Activated CD4-positive, alpha-beta T cell treated with anti-CD3 and anti-CD28 coated beads, Interleukin-2, amount 10 ng/mL, durations not matched to agents 7 days and 5 days (primary cell): ENCODE data around the gene SLC2A4RG. TPM values are rescaled to one million over a fixed set of nuclear protein-coding genes. Genes with fewer than 3 reads are reported as not detected.
"Not testable (repeated sequence)": the region's sequence is repeated elsewhere in the genome, so short reads cannot be mapped to it uniquely, and the experiment has no call there.

Experiments used
- CTCF ChIA-PET: fragments of 350-600 bp; sonication (Branson Sonifier 250); formaldehyde crosslinking; loops from one replicate; lab custom pipeline; 2021; ENCODE audit warnings: antibody characterized with exemption; lab: Charles Lee
- POLR2A ChIA-PET: fragments of 350-600 bp; sonication (Branson Sonifier 250); formaldehyde crosslinking; loops from one replicate; lab custom pipeline; 2021; ENCODE audit warnings: antibody characterized with exemption; lab: Charles Lee
- DNase-seq: peaks from one replicate; pipeline ENCODE4 v3.0.0-alpha.2; 2020
- H3K27ac Mint-ChIP-seq: one replicate; pipeline ENCODE4 v1.8.0; 2021; ENCODE audit warnings: mild to moderate bottlenecking, moderate library complexity, mixed read lengths
- H3K27me3 Mint-ChIP-seq: one replicate; pipeline ENCODE4 v1.8.0; 2021; ENCODE audit warnings: mixed read lengths
- H3K36me3 Mint-ChIP-seq: one replicate; pipeline ENCODE4 v1.8.0; 2021; ENCODE audit warnings: low read depth, mixed read lengths
- H3K4me1 Mint-ChIP-seq: one replicate; pipeline ENCODE4 v1.8.0; 2021; ENCODE audit warnings: mixed read lengths
- H3K4me3 Mint-ChIP-seq: one replicate; pipeline ENCODE4 v1.8.0; 2021; ENCODE audit warnings: mild to moderate bottlenecking, moderate library complexity, mixed read lengths
- H3K9me3 Mint-ChIP-seq: one replicate; pipeline ENCODE4 v1.8.0; 2021; ENCODE audit warnings: mixed read lengths
- total RNA-seq, 2 experiments: library from RNA; stranded (reverse); gene quantifications; one replicate each; pipeline ENCODE4 v1.2.3, GENCODE V29; 2021

SLC2A4RG gene
- total RNA-seq, 2 experiments from 2014 or later, result 105 to 129 TPM

DNA sequence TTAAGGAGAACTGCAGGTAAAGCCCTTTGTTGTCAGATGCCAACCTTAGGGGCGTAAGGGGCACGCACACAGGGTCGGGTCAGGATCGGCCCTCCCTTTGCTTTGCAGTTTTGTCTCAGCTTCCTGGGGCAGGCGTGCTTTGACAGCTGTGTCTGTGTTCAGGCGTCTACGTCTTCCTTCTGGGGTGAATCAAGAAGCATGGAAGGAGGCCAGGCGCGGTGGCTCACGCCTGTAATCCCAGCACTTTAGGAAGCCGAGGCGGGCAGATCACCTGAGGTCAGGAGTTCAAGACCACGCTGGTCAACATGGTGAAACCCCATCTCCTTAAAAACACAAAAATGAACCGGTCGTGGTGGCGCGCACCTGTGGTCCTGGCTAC is 30.4 kb upstream of the SLC2A4RG start:
- DNase-seq, result no peak
- no peaks in the 10 kb centered on the region for H3K27me3 Mint-ChIP-seq
- H3K36me3 Mint-ChIP-seq, result peaks cover 69% of the 10 kb centered on the region
- ChIA-PET CTCF (interaction anchor here (1.3 to 3.3 kb wide), 4 partner anchors 11 to 330 kb away, joined by 4 to 12 read pairs (median 6); partner anchors contain the start of genes LIME1 and PTK6), POLR2A (no interaction called here)
- H3K27ac Mint-ChIP-seq, result peak overlapping the region; percentile 50
- peaks cover 4% of the 10 kb centered on the region for H3K9me3 Mint-ChIP-seq
- H3K4me1 Mint-ChIP-seq, result peaks cover 52% of the 10 kb centered on the region
- peak overlapping the region; percentile 76 for H3K4me3 Mint-ChIP-seq

- CTCF ChIA-PET, result interaction anchor here (0.6 to 1.9 kb wide), 4 partner anchors 11 to 84 kb away, joined by 3 to 7 read pairs (median 4); partner anchors contain the start of gene LIME1
- POLR2A ChIA-PET, result no interaction called here
- H3K4me1 Mint-ChIP-seq, result peaks cover 49% of the 10 kb centered on the region
- no peak overlapping the region for H3K27ac Mint-ChIP-seq
- no peaks in the 10 kb centered on the region for H3K27me3 Mint-ChIP-seq
- H3K4me3 Mint-ChIP-seq, result no peak overlapping the region
- H3K9me3 Mint-ChIP-seq, result peaks cover 13% of the 10 kb centered on the region
- peaks cover 73% of the 10 kb centered on the region for H3K36me3 Mint-ChIP-seq
- no peak for DNase-seq
These were observed 28.4 kb upstream of the SLC2A4RG start for GRCh38 chr20:63711085-63711645.

- peaks cover 74% of the 10 kb centered on the region for H3K36me3 Mint-ChIP-seq
- no peaks in the 10 kb centered on the region for H3K27me3 Mint-ChIP-seq
- H3K4me3 Mint-ChIP-seq, result no peak overlapping the region
- ChIA-PET CTCF (interaction anchor here (0.6 to 1.9 kb wide), 6 partner anchors 10 to 70 kb away, joined by 3 to 8 read pairs (median 4); partner anchors contain the start of gene LIME1), POLR2A (no interaction called here)
- DNase-seq, result no peak
- no peak overlapping the region for H3K27ac Mint-ChIP-seq
- peaks cover 15% of the 10 kb centered on the region for H3K9me3 Mint-ChIP-seq
- H3K4me1 Mint-ChIP-seq, result peaks cover 45% of the 10 kb centered on the region
These were observed 27.4 kb upstream of the SLC2A4RG start for GRCh38 chr20:63712191-63712590.

GRCh38 chr20:63714858-63715257 is 24.7 kb upstream of the SLC2A4RG start:
- Mint-ChIP-seq H3K4me3 (no peak overlapping the region), H3K27ac (no peak overlapping the region), H3K9me3 (peaks cover 24% of the 10 kb centered on the region), H3K36me3 (peaks cover 84% of the 10 kb centered on the region), H3K27me3 (no peaks in the 10 kb centered on the region), H3K4me1 (peaks cover 42% of the 10 kb centered on the region)
- DNase-seq, result no peak
- ChIA-PET POLR2A (no interaction called here), CTCF (interaction anchor here (0.6 to 0.7 kb wide), 2 partner anchors 305 to 780 kb away, joined by 3 read pairs; no protein-coding TSS in a partner anchor)

- CTCF ChIA-PET, result interaction anchor here (0.8 to 1.2 kb wide), 3 partner anchors 9 to 15 kb away, joined by 3 to 4 read pairs (median 3); partner anchors contain the start of genes ARFRP1 and ZGPAT
- Mint-ChIP-seq H3K27ac (no peak overlapping the region), H3K27me3 (no peaks in the 10 kb centered on the region), H3K9me3 (peaks cover 20% of the 10 kb centered on the region), H3K4me1 (peaks cover 29% of the 10 kb centered on the region), H3K36me3 (peaks cover 84% of the 10 kb centered on the region), H3K4me3 (no peak overlapping the region)
- POLR2A ChIA-PET, result no interaction called here
- DNase-seq, result no peak
These were observed 20.6 kb upstream of the SLC2A4RG start for GRCh38 chr20:63718996-63719395.

DNA sequence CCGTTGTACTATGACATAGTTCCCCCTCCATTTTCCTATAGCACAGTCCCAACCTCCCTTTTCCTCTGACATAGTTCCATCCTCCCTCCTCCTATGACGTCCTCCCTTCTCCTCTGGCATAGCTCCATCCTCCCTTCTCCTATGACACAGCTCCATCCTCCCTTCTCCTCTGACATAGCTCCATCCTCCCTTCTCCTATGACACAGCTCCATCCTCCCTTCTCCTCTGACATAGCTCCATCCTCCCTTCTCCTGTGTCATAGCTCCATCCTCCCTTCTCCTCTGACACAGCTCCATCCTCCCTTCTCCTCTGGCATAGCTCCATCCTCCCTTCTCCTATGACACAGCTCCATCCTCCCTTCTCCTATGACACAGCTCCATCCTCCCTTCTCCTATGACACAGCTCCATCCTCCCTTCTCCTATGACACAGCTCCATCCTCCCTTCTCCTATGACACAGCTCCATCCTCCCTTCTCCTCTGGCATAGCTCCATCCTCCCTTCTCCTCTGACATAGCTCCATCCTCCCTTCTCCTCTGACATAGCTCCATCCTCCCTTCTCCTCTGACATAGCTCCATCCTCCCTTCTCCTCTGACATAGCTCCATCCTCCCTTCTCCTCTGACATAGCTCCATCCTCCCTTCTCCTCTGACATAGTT is 16.5 kb upstream of the SLC2A4RG start:
- Mint-ChIP-seq H3K9me3 (peaks cover 16% of the 10 kb centered on the region), H3K4me1 (peaks cover 40% of the 10 kb centered on the region), H3K27ac (peak overlapping the region; percentile 9), H3K36me3 (peaks cover 76% of the 10 kb centered on the region)
- POLR2A ChIA-PET, result interaction anchor here (0.6 kb wide), 1 partner anchor 15 kb away, joined by 3 read pairs; the partner anchor contains the start of genes ARFRP1 and ZGPAT
- not testable (repeated sequence) for H3K27me3 Mint-ChIP-seq, H3K4me3 Mint-ChIP-seq, DNase-seq
- CTCF ChIA-PET, result interaction anchor here (0.8 to 1.2 kb wide), 6 partner anchors 11 to 186 kb away, joined by 3 to 6 read pairs (median 4); partner anchors contain the start of genes LIME1 and PTK6

DNA sequence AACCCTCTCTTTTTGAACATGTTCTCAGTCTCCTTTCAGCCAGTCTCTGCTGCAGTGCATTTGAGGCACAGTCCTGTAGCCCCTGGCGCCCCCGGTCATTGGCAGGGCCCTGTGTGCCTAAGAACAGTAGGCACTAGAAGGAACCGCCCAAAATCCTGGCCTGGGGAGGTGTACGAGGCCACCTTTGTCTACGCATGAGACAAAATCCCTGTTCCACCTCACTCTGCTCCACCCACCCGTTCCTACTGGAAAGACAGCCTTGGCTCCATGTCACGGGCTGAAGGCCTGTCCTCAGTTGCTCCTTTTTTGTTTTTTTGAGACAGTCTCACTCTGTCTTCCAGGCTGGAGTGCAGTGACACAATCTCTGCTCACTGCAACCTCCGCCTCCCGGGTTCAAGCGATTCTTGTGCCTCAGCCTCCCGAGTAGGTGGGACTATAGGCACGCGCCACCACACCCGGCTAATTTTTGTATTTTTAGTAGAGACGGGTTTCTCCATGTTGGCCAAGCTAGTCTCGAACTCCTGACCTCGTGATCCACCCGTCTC is 9.3 kb upstream of the SLC2A4RG start:
- H3K27ac Mint-ChIP-seq, H3K27me3 Mint-ChIP-seq, POLR2A ChIA-PET, DNase-seq, H3K4me3 Mint-ChIP-seq, H3K9me3 Mint-ChIP-seq: not testable (repeated sequence)
- CTCF ChIA-PET, result interaction anchor here (1.0 kb wide), 1 partner anchor 22 kb away, joined by 4 read pairs; the partner anchor contains the start of genes ARFRP1 and ZGPAT
- Mint-ChIP-seq H3K4me1 (peaks cover 40% of the 10 kb centered on the region), H3K36me3 (peaks cover 45% of the 10 kb centered on the region)

- DNase-seq, result no peak
- no peak overlapping the region for H3K27ac Mint-ChIP-seq
- peaks cover 47% of the 10 kb centered on the region for H3K36me3 Mint-ChIP-seq
- ChIA-PET POLR2A (no interaction called here), CTCF (interaction anchor here (1.0 kb wide), 1 partner anchor 24 kb away, joined by 4 read pairs; the partner anchor contains the start of genes ARFRP1 and ZGPAT)
- H3K4me1 Mint-ChIP-seq, result peaks cover 49% of the 10 kb centered on the region
- H3K4me3 Mint-ChIP-seq, result no peak overlapping the region
- H3K9me3 Mint-ChIP-seq, result peaks cover 3% of the 10 kb centered on the region
- H3K27me3 Mint-ChIP-seq, result no peaks in the 10 kb centered on the region
These were observed 8.2 kb upstream of the SLC2A4RG start for GRCh38 chr20:63731410-63731809.

DNA sequence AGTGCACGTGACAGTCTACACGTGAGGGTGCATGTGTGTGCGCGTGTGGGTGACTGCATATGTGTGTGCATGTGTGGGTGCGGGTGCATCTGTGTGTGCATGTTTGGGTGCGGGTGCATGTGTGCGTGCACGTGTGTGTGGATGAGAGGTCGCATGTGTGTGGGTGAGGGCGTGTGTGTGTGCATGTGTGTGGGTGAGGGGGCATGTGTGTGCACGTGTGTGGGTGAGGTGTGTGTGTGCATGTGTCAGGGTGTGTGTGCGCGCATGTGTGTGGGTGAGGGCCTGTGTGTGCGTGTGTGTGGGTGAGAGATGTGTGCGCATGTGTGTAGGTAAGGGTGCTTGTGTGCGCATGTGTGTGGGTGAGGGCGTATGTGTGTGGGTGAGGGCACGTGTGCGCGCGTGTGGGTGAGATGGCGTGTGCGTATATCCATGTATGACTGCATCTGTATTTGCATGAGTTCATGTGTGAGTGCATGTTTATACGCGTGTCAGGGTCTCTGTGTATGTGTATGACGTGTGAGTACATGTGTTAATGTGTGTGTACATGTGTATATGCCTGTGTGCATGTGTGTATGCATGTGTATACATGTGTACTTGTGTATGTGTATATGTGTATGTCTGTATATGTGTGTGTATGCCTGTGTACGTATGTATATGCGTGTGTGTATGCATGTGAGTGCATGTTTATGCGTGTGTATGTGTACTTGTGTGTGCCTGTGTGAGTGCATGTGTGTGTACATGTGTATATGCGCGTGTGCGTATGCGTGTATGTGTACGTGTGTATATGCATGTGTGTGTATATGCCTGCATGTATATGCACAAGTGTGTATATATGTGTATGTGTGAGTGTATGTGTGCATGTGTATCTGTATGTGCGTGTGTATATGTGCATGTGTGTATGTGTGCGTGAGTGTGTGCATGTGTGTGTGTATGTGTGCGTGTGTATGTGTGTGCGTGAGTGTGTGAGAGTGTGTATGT is 7.2 kb upstream of the SLC2A4RG start:
- H3K4me1 Mint-ChIP-seq, result peaks cover 41% of the 10 kb centered on the region
- ChIA-PET POLR2A (no interaction called here), CTCF (no interaction called here)
- no peak for DNase-seq
- peaks cover 47% of the 10 kb centered on the region for H3K36me3 Mint-ChIP-seq
- no peak overlapping the region for H3K27ac Mint-ChIP-seq
- H3K4me3 Mint-ChIP-seq, result no peak overlapping the region
- no peaks in the 10 kb centered on the region for H3K9me3 Mint-ChIP-seq
- H3K27me3 Mint-ChIP-seq, result no peaks in the 10 kb centered on the region

GRCh38 chr20:63733117-63733516 is 6.5 kb upstream of the SLC2A4RG start:
- peaks cover 35% of the 10 kb centered on the region for H3K4me1 Mint-ChIP-seq
- ChIA-PET CTCF (interaction anchor here (1.5 kb wide), 1 partner anchor 14 kb away, joined by 3 read pairs; no protein-coding TSS in a partner anchor), POLR2A (no interaction called here)
- H3K9me3 Mint-ChIP-seq, result no peaks in the 10 kb centered on the region
- peaks cover 43% of the 10 kb centered on the region for H3K36me3 Mint-ChIP-seq
- H3K27me3 Mint-ChIP-seq, result no peaks in the 10 kb centered on the region
- no peak for DNase-seq
- H3K4me3 Mint-ChIP-seq, result no peak overlapping the region
- H3K27ac Mint-ChIP-seq, result peak overlapping the region; percentile 76

DNA sequence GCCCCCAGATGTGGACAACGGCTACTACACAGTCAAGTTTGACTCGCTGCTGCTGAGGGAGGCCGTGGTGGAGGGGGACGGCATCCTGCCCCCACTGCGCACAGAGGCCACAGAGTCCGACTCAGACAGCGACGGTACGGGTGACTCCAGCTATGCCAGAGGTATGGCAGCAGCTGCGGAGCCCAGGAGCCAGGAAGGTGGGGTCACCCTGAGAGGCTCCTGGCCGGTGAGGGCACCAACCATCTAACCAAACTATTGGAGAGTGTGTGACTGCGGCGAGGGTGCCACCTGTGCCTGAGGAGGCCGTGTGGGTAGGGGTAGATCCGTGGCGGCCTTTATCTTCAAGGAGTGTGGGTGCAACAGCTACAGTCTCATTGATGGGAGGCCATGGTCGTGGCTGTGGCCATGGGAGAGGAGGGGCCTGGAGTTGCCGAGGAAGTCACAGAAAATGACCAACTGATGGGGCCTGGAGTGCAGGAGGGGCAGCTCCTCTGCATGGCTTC is 5.9 kb upstream of the SLC2A4RG start:
- DNase-seq, result no peak
- Mint-ChIP-seq H3K4me1 (peaks cover 29% of the 10 kb centered on the region), H3K36me3 (peaks cover 38% of the 10 kb centered on the region), H3K9me3 (no peaks in the 10 kb centered on the region), H3K27me3 (no peaks in the 10 kb centered on the region), H3K27ac (peak overlapping the region; percentile 76), H3K4me3 (no peak overlapping the region)
- POLR2A ChIA-PET, result interaction anchor here (0.6 kb wide), 1 partner anchor 1563 kb away, joined by 3 read pairs; no protein-coding TSS in a partner anchor
- CTCF ChIA-PET, result interaction anchor here (1.1 to 1.5 kb wide), 3 partner anchors 10 to 14 kb away, joined by 3 to 5 read pairs (median 4); no protein-coding TSS in a partner anchor
